Activated CD8-positive, alpha-beta memory T cell treated with anti-CD3 and anti-CD28 coated beads, Interleukin-2, amount 50 U/mL, for 24 hours (primary cell): Measurements from ENCODE around the gene ZNF556.
"Not testable (repeated sequence)": the region's sequence is repeated elsewhere in the genome, so short reads cannot be mapped to it uniquely, and the experiment has no call there.

Source experiments
- DNase-seq: peaks from one replicate; pipeline ENCODE4 v3.0.0-alpha.2; 2020; ENCODE audit errors: extremely low read depth

ZNF556 gene

GRCh38 chr19:2853015-2853606 is 14.0 kb upstream of the ZNF556 start:
- DNase-seq: no peak

GRCh38 chr19:2854849-2855248 is 12.3 kb upstream of the ZNF556 start:
- DNase-seq: no peak

- DNase-seq: no peak
Observed at GRCh38 chr19:2856457-2857050, 10.6 kb upstream of the ZNF556 start.

GRCh38 chr19:2858864-2859263 is 8.3 kb upstream of the ZNF556 start:
- DNase-seq: no peak

GRCh38 chr19:2863816-2864215 is 3.3 kb upstream of the ZNF556 start:
- DNase-seq: no peak

- no peak for DNase-seq
Observed at GRCh38 chr19:2865334-2866100, 1.6 kb upstream of the ZNF556 start.

- no peak for DNase-seq
Observed at GRCh38 chr19:2866495-2867024, 575 bp upstream of the ZNF556 start.

GRCh38 chr19:2869618-2870017 is 2.5 kb downstream of the ZNF556 start:
- no peak for DNase-seq

GRCh38 chr19:2872175-2872574 is 5.0 kb downstream of the ZNF556 start:
- not testable (repeated sequence) for DNase-seq

- DNase-seq: no peak
Observed at GRCh38 chr19:2877398-2878331, 10.5 kb downstream of the ZNF556 start.

GRCh38 chr19:2883686-2884439 is 16.7 kb downstream of the ZNF556 start:
- no peak for DNase-seq

- no peak for DNase-seq
Observed at GRCh38 chr19:2885736-2886135, 18.6 kb downstream of the ZNF556 start.

- DNase-seq: no peak
Observed at GRCh38 chr19:2887391-2887914, 20.3 kb downstream of the ZNF556 start.

GRCh38 chr19:2888731-2889224 is 21.6 kb downstream of the ZNF556 start:
- DNase-seq: no peak

- DNase-seq: not testable (repeated sequence)
Observed at GRCh38 chr19:2890531-2890930, 23.4 kb downstream of the ZNF556 start.

GRCh38 chr19:2896694-2897093 is 29.6 kb downstream of the ZNF556 start:
- no peak for DNase-seq

- peak; percentile 97 for DNase-seq
Observed at GRCh38 chr19:2900296-2901252, 33.4 kb downstream of the ZNF556 start, which contains the start of gene ZNF57. Gene ZNF57 (plus strand): TSS chr19:2900928. CDS start chr19:2901046, 118 bp downstream.

- DNase-seq: no peak
Observed at GRCh38 chr19:2902590-2903218, 35.6 kb downstream of the ZNF556 start.

GRCh38 chr19:2903326-2903725 is 36.2 kb downstream of the ZNF556 start:
- not testable (repeated sequence) for DNase-seq
